HG02759 (cell line): ENCODE measurements around the gene TGM5.
"Not testable (repeated sequence)": the region's sequence is repeated elsewhere in the genome, so short reads cannot be mapped to it uniquely, and the experiment has no call there.

ENCODE experiments used
- ATAC-seq: cut with Tn5 transposase; IDR thresholded peaks from one replicate; pipeline ENCODE4 v1.9.1; 2021; ENCODE audit warnings: mild to moderate bottlenecking, moderate library complexity; ENCODE audit not compliant: unreplicated experiment

The TGM5 gene

DNA sequence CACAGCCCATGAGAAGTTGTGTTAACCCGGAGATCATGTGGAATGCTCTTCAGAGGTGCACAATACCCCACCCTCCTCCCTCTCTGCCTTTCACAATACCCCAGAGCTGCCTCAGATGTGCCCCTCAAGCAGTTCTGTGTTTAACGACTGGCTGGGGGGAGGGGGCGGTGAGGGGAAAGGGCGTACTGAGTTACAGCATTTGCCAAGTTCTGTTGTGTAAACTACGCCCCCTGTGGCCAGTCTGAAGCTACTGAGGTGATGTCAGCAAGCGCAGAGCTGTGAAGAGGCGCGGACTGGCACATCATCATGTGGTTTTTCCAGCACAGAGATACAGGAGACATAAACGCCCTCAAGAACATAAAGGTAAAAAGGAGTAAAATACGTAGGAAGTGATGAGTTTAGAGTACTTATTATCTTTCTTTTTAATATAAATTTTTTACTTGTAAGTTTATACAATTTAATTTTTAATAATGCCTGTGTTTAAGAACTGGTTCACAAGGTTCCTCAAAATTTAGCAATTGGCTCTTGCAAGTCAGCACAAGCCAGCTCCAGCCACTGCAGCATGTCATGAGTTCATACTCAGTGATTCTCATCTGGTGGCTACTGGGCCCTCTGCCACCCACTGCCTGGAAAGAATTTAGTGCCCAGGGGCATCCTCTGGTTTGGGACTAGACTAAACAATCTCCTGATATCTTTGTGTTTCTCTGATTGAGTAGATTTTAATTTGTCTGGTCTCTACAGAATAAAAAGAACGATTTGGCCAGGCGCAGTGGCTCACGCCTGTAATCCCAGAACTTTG lies 47.6 kb downstream of the TGM5 start:
- ATAC-seq = no peak

GRCh38 chr15:43215961-43216360 lies 50.8 kb downstream of the TGM5 start:
- ATAC-seq = no peak

DNA sequence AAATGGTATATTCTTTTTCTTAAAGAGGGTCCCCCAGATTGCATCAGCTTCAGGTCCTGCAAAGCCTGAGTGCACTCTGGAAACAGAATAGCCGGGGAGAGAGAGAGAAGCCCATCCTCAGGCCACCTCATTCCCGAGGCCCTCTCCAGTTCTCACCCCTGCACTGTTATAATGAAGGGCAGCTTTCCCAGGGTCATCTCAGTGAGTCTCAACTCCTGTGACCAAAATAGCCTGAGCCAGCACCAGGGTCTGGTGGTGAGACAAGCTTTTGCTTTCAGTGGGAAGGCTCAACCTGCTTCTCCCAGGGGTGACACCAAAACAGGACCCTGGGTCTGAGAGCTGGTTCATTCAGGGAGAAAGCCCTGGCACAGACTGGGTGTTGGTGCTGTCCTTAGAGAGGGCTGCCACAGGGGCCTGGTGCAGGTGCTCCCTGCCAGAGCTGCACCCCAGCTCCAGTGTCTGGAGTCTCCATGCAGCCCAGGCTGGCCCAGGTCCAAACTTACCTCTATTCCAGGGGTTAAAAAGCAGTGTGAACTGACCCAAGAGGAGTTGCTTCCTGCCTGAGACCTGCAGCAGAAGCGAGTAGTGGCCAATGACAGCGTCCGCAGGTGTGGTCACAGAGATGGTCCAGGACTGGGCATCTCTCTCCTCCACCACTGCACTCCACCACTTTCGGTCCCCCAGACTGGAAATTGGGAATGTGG lies 52.0 kb downstream of the TGM5 start:
- no peak for ATAC-seq

DNA sequence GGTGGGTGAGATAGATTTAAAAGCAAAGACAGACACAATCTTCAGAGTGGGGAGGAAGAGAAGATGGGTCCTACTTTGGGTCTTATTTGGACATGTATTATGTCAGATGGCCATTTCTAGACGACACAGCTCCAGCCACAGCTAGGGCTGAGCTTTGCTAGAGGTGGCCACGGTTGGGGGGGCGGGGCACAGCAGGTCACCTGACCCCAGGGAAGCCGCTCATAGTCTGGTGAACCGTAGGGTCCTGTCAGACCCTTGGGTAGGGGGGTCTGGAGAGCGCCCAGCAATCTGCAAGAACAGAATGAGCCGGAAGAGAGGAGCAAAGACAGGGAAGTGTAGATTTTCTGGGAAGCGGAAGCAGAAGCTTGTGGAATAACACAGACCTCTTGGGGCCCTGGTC lies 52.6 kb downstream of the TGM5 start:
- no peak for ATAC-seq

- ATAC-seq = no peak
Observed at GRCh38 chr15:43213466-43213865, 53.3 kb downstream of the TGM5 start.

- no peak for ATAC-seq
Observed at GRCh38 chr15:43212951-43213350, 53.8 kb downstream of the TGM5 start.

DNA sequence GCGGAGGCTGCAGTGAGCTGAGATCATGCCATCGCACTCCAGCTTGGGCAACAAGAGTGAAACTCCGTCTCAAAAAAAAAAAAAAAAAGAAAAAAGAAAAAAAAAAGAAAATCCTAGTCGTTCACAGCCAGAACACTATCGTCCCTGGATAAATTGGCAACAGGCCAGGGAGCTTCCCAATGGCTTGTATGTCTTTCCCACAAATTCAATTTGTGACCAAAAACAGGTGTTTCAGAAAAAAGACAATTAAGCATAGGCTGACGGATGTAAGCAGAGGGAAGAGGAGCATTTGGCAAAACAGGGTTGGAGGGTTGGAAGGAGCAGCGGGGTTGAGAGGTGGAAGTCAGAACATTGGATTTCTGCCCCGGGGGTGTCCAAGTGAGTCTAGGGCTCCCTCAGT lies 54.4 kb downstream of the TGM5 start:
- ATAC-seq = no peak

GRCh38 chr15:43211224-43211735 lies 55.4 kb downstream of the TGM5 start:
- no peak for ATAC-seq

- no peak for ATAC-seq
Observed at GRCh38 chr15:43210807-43211206, 55.9 kb downstream of the TGM5 start.

- no peak for ATAC-seq
Observed at GRCh38 chr15:43210172-43210745, 56.5 kb downstream of the TGM5 start.

- ATAC-seq = no peak
Observed at GRCh38 chr15:43209059-43209824, 57.5 kb downstream of the TGM5 start.

GRCh38 chr15:43208052-43209002 lies 58.4 kb downstream of the TGM5 start:
- no peak for ATAC-seq

DNA sequence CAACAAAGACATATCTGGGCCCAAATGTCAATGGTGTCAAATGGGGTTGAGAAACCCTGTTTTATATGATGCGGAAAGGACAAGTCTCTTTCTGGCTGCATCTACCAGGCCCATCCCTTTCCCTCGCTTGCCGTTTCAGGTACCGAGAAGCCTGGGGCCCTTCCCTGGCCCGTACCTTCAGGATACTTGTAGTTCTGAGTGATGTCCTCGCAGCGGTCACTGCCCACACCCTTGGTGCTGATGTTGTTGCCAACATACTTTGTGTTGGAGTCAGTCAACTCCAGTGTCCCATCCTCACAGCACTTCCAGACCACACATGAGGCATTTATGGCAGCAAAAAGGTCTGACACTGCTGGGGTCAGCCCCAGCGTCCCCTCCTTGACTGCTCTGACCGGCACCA lies 59.7 kb downstream of the TGM5 start:
- no peak for ATAC-seq

DNA sequence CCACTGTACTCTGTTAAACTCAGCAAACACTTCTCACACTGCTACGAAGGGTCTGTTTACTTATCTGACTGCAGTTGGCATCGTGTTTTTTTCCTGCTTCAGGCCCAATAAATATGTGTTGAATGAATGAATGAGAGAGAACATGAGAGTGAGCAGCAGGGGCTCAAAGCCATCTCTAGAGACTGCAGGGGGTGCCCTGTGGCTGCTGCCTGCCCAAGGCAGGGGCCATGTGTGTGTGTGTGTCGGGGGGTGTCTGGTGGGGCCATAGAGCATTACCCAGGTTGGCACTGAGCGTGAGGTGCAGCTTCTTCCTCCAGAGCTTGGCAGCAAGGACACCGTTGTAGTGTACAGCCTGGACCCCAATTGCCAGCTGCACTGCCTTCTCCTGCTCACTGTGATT lies 60.7 kb downstream of the TGM5 start:
- no peak for ATAC-seq

- no peak for ATAC-seq
Observed at GRCh38 chr15:43204016-43204901, 62.5 kb downstream of the TGM5 start.

GRCh38 chr15:43199945-43200488 lies 66.7 kb downstream of the TGM5 start:
- ATAC-seq = no peak

GRCh38 chr15:43198992-43199391 lies 67.7 kb downstream of the TGM5 start:
- ATAC-seq = no peak

DNA sequence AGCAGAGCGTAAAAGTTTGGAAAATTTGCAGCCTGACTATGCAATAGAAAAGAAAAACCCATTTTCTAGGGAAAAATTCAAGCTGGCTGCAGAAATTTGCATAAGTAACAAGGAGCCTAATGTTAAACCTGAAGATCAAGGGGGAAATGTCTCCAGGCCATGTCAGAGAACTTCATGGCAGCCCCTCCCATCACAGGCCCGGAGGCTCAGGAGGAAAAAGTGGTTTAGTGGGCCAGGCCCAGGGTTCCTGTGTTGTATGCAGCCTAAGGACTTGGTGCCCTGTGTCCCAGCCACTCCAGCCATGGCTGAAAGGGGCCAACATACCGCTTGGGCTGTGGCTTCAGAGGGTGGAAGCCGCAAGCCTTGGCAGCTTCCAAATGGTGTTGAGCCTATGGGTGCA lies 68.2 kb downstream of the TGM5 start:
- ATAC-seq = not testable (repeated sequence)

GRCh38 chr15:43197773-43198172 lies 69.0 kb downstream of the TGM5 start:
- not testable (repeated sequence) for ATAC-seq
